GM18873 (cell line): ENCODE results near the gene DNAI2.

Experiments used
- ATAC-seq: cut with Tn5 transposase; IDR thresholded peaks from one replicate; pipeline ENCODE4 v1.9.1; 2021; ENCODE audit warnings: mild to moderate bottlenecking, moderate library complexity, moderate number of reproducible peaks; ENCODE audit not compliant: unreplicated experiment, low FRiP score

DNAI2 gene

DNA sequence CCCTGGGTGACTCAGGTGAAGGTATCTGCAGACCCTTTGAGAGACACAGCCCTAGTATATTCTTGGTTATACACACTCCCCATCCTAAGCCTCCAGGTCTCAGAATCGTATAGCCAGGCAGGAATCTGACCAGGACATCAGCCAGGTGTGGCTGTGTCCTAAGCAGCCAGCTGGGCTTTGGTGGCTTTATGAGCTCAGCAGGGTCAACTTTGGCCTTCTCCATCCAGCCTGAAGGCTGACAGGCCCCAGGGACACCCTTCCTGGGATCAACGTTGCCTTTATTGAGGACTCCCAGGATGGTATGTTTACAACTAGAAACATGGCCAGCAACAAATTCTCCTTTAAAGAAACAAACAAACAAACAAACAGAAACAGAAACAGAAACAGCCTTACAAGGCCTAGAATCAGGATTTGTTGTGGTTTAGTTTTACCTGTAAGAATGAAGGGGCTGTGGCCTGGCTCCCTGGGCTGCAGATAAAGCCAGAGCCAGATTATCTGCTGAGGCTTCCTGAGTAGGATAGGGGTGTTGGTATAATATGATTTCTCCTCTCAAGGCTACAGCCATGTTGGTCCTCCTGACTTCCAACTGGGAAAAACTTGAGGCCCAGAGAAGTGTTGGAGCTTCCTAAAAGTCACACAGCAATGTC lies 60.5 kb downstream of the DNAI2 start:
- no peak for ATAC-seq

DNA sequence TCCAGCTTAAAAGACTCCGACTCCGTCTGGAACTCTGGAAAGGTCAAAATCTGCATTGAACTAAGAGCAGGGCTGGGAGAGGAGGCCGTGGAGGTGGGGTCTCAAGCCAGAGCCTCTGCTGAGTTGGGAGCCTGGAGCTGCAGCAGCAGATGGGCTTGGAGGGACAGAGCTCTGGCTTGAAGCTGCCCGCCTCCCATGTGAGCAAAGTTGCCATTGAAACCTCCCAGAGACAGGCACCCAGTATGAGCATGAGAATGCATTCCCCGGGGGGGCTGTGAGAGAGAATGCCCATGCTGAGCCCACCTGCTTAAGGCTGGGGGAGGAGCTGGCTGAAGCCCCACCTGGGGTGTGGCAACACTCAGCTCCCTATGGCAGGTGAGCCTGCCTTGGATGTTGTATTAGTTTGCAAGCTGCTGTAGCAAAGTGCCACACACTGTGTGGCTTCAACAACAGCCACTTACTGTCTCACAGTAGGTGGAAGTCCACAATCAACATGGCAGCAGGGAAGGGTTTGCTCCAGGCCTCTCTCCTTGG lies 61.6 kb downstream of the DNAI2 start:
- ATAC-seq, result no peak

DNA sequence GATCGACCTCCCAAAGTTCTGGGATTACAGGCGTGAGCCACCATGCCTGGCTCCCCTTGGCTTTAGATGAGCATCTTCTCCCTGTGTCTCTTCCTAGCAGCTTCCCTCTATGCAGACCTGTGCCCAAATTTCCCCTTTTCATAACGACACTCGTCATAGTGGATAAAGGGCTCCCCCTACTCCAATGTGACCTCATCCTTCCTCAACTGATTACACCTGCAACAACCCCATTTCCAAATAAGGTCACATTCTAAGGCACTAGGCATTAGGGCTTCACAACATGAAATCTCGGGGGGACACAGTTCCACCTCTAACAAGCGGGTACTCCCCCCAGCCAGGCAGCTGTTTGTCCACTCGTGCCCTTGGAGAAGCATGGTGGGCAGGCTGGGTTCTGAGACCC lies 62.3 kb downstream of the DNAI2 start:
- no peak for ATAC-seq

DNA sequence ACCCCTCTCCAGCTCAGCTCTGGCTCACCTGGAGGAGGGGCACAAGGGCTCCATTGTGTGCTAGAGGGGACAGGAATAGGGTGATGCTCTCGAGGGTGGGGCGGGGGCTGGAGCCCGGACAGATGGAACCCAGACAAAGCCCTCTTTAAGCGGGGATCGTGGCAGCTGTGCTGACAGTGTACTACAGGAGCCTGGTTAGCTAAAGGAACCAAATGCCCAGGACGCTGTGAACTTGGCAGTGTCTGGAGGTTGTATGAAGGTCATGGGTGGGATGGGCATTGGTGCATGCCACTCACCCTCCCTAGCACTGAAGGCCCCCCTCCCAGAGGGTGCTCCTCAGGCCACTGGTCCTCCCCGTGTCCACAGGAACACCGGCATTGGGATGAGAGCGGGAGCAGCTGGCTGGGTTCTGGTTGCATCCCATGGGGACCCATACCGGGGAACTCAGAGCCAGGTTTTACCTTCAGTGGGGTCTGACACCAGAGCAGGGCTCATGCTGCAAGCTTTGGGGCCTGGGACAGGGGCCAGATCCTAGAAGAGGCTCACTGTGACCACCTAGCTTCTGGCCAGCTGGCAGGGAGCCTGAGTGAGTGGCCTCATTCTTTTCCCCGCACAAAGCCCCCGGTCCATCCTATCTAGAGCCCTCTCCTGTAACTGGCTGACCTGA lies 63.9 kb downstream of the DNAI2 start:
- ATAC-seq, result no peak

DNA sequence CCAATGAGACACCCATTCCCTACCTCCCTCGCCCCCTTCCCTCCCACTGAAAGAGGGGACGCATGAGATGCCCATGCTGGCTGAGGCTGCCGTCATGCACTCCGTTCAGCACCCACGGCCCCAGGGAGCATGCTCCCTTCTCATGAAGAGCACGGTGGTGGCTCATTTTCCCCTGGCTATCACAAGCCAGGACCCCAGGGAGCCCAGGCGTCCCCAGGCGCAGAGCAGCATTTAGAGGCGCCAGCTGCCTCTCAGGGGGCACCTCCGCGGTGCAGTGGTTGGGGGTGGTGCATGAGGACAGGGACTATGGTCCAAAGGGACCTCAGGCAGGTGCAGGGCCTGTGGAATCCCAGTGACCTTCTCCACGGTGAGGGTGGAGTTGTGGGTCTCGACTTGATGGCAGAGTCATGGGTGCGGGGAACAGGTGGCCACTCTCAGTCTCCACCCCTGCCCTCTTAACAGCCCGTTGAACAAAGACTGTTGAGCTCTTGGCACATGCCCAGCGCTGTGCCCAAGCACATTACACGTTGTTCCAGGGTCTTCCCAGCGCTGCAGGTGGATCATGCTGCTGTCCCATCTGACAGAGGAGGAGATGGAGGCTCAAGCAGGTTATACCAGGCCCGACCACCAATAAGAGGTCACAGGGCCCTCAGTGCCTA lies 65.6 kb downstream of the DNAI2 start:
- ATAC-seq, result no peak

- no peak for ATAC-seq
Measured at GRCh38 chr17:74340470-74341023, 66.5 kb downstream of the DNAI2 start.

GRCh38 chr17:74342224-74342623 lies 68.2 kb downstream of the DNAI2 start:
- no peak for ATAC-seq

GRCh38 chr17:74343121-74343520 lies 69.1 kb downstream of the DNAI2 start:
- ATAC-seq, result no peak

DNA sequence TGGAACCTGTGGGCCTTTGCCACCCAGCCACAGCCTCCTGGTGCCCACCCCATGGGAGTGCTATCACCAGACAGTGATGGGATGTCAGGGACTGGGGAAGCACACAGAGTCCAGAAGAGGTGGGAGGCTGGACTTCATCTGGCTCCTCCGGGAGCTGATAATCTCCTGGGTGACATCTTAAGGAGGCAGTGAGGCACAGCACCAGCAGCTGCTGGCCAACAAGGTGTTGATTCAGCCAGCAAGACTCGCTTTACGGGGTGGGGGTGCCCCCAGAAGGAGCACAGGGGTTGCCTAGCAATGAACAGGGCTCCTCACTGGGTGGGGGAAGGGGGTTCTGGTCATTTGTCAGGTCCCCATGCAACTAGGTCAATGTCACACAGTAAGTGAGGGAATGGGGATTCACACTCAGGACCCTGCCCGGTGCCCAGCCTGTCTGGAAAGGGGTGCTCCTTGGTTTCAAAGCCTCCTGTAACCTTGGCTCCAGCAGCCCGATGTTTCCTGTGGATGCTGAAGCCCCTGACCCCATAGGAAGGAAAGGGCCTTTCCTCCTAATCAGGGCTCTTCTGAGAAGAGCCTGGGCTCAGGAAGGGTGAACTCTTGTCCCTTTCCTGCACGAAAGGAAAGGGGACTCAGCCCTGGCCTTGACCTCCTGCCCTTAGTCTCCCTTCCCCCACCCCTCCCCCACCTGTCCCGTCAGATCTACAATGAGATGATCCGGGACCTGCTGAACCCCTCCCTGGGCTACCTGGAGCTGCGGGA lies 69.7 kb downstream of the DNAI2 start:
- no peak for ATAC-seq

GRCh38 chr17:74344658-74345057 lies 70.6 kb downstream of the DNAI2 start:
- ATAC-seq, result no peak

DNA sequence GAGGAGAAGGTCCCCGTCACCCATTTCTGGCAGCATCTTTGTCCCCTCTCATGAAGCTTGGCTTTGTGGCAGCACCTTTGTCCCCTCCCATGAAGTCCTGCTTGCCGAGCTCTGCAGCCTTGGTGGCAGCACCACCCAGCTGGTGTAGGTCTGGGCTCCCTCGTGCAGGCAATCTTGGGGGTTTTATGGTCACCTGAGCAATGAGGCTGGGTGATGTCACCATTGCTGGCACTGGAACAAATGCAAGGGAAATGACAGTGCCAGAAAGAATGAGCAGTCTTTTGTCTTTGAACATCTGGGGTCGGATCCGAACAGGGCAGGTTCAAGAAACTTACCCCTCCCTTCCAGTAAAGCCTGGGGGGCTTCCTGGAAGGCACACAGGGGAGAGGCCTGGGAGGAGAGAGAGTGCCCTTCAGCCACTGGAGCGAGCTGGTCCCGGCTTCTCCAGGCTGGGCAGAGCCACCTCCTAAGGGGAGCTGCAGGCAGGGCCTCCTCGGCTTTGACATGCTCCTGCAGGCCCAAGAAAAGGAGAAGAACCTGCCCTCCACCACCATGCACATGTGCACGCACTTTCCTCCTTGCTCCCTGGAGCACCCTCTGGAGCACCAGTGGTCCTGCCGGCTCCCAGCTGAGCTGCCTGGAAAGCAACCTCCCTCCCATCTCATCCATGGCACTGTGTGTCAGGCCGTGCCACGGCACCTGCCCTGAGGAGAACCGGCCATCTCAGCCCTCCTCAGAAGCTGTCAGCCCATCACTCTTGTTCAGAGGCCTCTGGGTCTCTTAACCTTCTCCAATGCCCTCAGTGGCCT lies 71.6 kb downstream of the DNAI2 start:
- no peak for ATAC-seq

- no peak for ATAC-seq
Measured at GRCh38 chr17:74347646-74348045, 73.6 kb downstream of the DNAI2 start.

GRCh38 chr17:74349120-74349519 lies 75.1 kb downstream of the DNAI2 start:
- ATAC-seq, result no peak

DNA sequence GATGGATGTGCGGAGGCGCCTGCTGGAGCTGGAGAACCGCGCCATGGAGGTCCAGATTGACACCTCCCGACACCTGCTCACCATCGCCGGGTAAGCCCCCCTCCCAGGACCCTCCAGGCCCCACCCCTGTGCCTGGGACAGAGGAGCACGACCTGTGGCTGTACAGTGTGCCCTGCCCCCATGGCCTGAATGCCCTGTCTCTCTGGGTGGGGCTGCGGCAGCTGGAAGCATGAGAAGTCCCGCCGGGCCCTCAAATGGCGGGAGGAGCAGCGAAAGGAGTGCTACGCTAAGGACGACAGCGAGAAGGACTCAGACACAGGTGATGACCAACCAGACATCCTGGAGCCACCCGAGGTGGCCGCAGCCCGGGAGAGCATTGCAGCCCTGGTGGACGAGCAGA lies 76.5 kb downstream of the DNAI2 start:
- ATAC-seq, result no peak

- no peak for ATAC-seq
Measured at GRCh38 chr17:74351552-74352210, 77.6 kb downstream of the DNAI2 start.

DNA sequence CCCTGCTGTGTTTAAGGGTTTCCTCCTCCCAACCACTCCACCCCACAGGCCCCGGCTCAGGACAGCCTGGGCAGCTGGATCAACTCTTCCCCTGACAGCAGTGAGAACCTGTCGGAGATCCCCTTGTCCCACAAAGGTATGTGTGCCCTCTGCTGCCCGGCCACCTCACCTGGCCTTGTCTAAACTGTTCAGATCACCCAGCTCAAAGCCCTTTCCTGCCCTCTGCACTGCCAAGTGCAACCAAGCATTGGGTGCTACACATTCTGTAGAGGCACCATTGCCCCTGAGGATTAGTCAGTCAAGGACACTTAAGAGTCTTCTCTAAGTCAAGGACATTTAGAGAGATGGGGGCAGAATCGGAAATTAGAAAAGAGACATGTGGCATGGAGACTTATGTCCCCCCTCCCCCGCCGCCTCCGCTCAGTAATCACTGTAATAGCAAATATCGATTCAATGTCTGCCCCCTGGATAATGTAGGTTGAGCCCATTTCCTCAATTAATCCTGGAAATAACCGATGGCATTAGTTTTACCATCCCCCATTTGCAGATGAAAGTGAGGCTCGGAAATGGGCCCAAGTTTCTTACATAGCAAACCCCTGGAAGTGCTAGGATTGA lies 79.5 kb downstream of the DNAI2 start:
- ATAC-seq, result no peak

DNA sequence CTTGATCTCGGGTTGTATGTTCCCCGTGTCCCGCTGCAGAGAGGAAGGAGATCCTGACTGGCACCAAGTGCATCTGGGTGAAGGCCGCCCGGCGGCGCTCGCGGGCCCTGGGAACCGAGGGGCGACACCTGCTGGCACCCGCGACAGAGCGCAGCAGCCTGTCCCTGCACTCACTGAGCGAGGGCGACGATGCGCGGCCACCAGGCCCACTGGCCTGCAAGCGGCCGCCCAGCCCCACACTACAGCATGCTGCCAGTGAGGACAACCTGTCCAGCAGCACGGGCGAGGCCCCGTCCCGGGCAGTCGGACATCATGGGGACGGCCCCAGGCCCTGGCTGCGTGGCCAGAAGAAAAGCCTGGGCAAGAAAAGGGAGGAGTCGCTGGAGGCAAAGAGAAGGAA lies 80.1 kb downstream of the DNAI2 start:
- no peak for ATAC-seq

- ATAC-seq, result no peak
Measured at GRCh38 chr17:74354561-74354960, 80.5 kb downstream of the DNAI2 start.

- no peak for ATAC-seq
Measured at GRCh38 chr17:74355065-74355464, 81.0 kb downstream of the DNAI2 start.
